ENCODE results near the gene PCGF6.

PCGF6 gene

DNA sequence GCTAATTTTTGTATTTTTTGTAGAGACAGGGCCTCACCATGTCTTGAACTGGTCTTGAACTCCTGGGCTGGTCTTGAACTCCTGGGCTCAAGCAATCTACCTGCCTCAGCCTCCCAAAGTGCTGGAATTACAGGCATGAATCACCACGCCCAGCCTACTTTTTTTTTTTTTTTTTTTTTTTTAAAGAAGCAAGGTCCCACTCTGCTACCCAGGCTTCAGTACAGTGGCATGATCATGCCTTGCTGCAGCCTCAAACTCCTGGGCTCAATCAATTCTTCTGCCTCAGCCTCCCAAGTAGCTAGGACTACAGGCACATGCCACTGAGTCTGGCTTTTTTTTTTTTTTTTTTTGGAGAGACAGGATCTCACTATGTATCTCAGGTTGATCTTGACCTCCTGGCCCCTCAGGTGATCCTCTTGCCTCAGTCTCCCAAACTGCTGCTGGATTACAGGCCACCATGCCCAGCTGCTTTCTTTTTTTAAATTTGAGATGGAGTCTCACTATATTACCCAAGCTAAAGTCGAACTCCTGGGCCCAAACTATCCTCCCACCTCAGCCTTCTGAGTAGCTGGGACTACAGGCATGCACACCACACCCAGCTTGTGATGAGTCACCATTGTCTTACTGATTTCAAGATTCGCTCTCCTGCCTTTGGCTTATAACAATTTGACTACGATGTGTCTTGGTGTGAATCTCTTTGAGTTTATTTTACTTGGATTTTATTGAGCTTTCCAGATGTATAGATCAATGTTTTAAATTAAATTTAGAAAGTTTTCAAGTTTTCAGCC, 96.2 kb downstream of the PCGF6 start:
- DNase-seq: no peak

DNA sequence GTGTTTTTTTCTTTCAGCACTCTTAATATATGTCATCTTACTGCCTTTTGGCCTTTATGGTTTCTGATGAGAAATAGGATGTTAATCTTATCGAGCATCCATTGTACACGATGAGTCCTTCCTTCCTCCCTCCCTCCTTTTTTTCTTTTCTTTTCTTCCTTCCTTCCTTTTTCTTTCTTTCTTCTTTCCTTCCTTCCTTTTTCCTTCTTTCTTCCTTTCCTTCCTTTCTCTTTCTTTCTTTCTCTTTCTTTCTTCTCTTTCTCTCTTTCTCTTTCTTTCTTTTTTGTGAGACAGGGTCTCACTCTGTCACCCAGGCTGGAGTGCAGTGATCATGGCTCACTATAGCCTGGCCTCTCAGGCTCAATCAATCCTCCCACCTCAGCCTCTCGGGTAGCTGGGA, 96.8 kb downstream of the PCGF6 start:
- DNase-seq: no peak

Measured in inflammatory macrophage treated with lipopolysaccharide for 4 hours (primary cell).